ENCODE measurements around the gene IL17REL. TPM values are rescaled to one million over a fixed set of nuclear protein-coding genes. Genes with fewer than 3 reads are reported as not detected.
A peak's percentile ranks its signal among the peaks of the same experiment; 100 is the strongest.

IL17REL gene
- total RNA-seq, 1 donor from 2014 or later: not detected

- DNase-seq (ENCODE audit: low spot score): peak; percentile 58
Measured at GRCh38 chr22:49967706-49968208, 44.8 kb downstream of the IL17REL start.

- DNase-seq (ENCODE audit: low spot score): peak; percentile 70
Measured at GRCh38 chr22:49966774-49967705, 45.5 kb downstream of the IL17REL start.

- DNase-seq (ENCODE audit: low spot score): no peak
Measured at GRCh38 chr22:49966041-49966773, 46.4 kb downstream of the IL17REL start.

- DNase-seq (ENCODE audit: low spot score): peak; percentile 55
Measured at GRCh38 chr22:49965091-49966040, 47.2 kb downstream of the IL17REL start.

GRCh38 chr22:49964136-49965090, 48.2 kb downstream of the IL17REL start:
- peak; percentile 44 for DNase-seq (ENCODE audit: low spot score)

GRCh38 chr22:49963647-49964026, 48.9 kb downstream of the IL17REL start:
- no peak for DNase-seq (ENCODE audit: low spot score)

- peak; percentile 62 for DNase-seq (ENCODE audit: low spot score)
Measured at GRCh38 chr22:49962751-49963646, 49.6 kb downstream of the IL17REL start.

GRCh38 chr22:49962012-49962750, 50.4 kb downstream of the IL17REL start:
- DNase-seq (ENCODE audit: low spot score): peak; percentile 93

- peak; percentile 63 for DNase-seq (ENCODE audit: low spot score)
Measured at GRCh38 chr22:49961601-49962011, 51.0 kb downstream of the IL17REL start.

GRCh38 chr22:49961005-49961600, 51.5 kb downstream of the IL17REL start:
- DNase-seq (ENCODE audit: low spot score): no peak

GRCh38 chr22:49960159-49961004, 52.2 kb downstream of the IL17REL start, which contains the start of gene PIM3:
TSS of gene PIM3 (plus strand) at chr22:49960772. CDS start at chr22:49960948, 176 bp downstream.
- peak; percentile 95 for DNase-seq (ENCODE audit: low spot score)

GRCh38 chr22:49959782-49960158, 52.8 kb downstream of the IL17REL start:
- no peak for DNase-seq (ENCODE audit: low spot score)

- no peak for DNase-seq (ENCODE audit: low spot score)
Measured at GRCh38 chr22:49958931-49959781, 53.4 kb downstream of the IL17REL start.

- no peak for DNase-seq (ENCODE audit: low spot score)
Measured at GRCh38 chr22:49958366-49958921, 54.1 kb downstream of the IL17REL start.

- DNase-seq (ENCODE audit: low spot score): no peak
Measured at GRCh38 chr22:49957826-49958365, 54.7 kb downstream of the IL17REL start.
